Measurements from ENCODE around the gene NXPE3. TPM values are rescaled to one million over a fixed set of nuclear protein-coding genes. Genes with fewer than 3 reads are reported as not detected.

The NXPE3 gene
- total RNA-seq, 1 experiment from 2014 or later, result 15.9 TPM

DNA sequence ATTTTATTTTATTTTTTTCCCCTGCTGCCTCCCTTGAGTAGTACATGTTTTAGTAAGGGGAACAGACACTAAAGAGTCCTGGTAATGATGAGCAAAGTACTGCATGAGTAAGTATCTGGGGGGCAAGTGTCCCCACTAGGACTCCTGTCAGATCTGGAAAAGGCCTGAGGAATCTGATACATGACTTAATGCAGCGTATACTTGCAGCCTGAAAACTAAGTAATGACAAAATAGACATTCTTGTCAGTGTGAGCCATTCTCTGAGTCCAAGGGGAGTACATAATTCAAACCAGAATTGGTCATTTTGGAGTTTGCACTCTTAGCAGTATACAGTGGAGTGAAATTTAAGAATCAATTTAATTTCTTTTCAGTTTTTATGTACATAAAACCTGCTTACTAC, 27.5 kb downstream of the NXPE3 start:
- Histone ChIP-seq H4K5ac (ENCODE audit: insufficient read length, low read depth, low read length) (no peak overlapping the region), H2AK5ac (ENCODE audit: insufficient read length, low read length) (no peak overlapping the region), H3K27ac (ENCODE audit: insufficient read length, low read depth, low read length) (no peak overlapping the region), H3T11ph (ENCODE audit: low read length) (no peak overlapping the region), H3K79me2 (ENCODE audit: insufficient read depth, low read length) (no peaks in the 10 kb centered on the region), H4K8ac (replicated peaks; ENCODE audit: insufficient read length, low read depth, low read length) (no peak overlapping the region), H3K79me1 (ENCODE audit: insufficient read depth, low read depth, low read length, poor library complexity, severe bottlenecking) (no peaks in the 10 kb centered on the region), H2BK5ac (ENCODE audit: insufficient read length, low read length) (no peak overlapping the region), H4K20me1 (ENCODE audit: control insufficient read depth, insufficient read depth, insufficient read length) (no peaks in the 10 kb centered on the region), H4K91ac (ENCODE audit: insufficient read length, low read depth, low read length) (no peak overlapping the region), H3K14ac (ENCODE audit: insufficient read depth, low read length) (no peak overlapping the region), H2AFZ (ENCODE audit: low read length) (no peak overlapping the region), H3K56ac (ENCODE audit: insufficient read length, low read depth, low read length) (no peak overlapping the region), H2BK12ac (ENCODE audit: insufficient read length, low read depth, low read length) (no peak overlapping the region), H3K27me3 (ENCODE audit: insufficient read depth, low read length) (no peaks in the 10 kb centered on the region), H3K4me2 (ENCODE audit: insufficient read depth, insufficient read length, low read length) (no peak overlapping the region), H3K9me3 (ENCODE audit: control insufficient read depth, low read depth, low read length) (no peaks in the 10 kb centered on the region), H3K23me2 (ENCODE audit: insufficient read length, low read depth, low read length, poor library complexity, severe bottlenecking) (no peaks in the 10 kb centered on the region), H2BK20ac (ENCODE audit: low read depth, low read length, poor library complexity, severe bottlenecking) (no peak overlapping the region), H2BK15ac (ENCODE audit: low read depth, low read length) (no peak overlapping the region), H3K23ac (ENCODE audit: insufficient read length, low read depth, low read length) (no peak overlapping the region), H2BK120ac (ENCODE audit: low read depth, low read length, poor library complexity, severe bottlenecking) (no peak overlapping the region), H3K9ac (ENCODE audit: extremely low read depth, insufficient read length, low read length) (no peak overlapping the region), H3K18ac (ENCODE audit: insufficient read length, low read depth, low read length) (no peak overlapping the region), H3K4ac (ENCODE audit: low read depth, low read length) (no peak overlapping the region), H3K4me1 (ENCODE audit: insufficient read depth, low read length) (no peaks in the 10 kb centered on the region)
- no CpG with 5 or more reads among the region's 1 CpG for WGBS (ENCODE audit: extremely low coverage, insufficient read length, low lambda C conversion rate)
- TF ChIP-seq, protein P1, sequence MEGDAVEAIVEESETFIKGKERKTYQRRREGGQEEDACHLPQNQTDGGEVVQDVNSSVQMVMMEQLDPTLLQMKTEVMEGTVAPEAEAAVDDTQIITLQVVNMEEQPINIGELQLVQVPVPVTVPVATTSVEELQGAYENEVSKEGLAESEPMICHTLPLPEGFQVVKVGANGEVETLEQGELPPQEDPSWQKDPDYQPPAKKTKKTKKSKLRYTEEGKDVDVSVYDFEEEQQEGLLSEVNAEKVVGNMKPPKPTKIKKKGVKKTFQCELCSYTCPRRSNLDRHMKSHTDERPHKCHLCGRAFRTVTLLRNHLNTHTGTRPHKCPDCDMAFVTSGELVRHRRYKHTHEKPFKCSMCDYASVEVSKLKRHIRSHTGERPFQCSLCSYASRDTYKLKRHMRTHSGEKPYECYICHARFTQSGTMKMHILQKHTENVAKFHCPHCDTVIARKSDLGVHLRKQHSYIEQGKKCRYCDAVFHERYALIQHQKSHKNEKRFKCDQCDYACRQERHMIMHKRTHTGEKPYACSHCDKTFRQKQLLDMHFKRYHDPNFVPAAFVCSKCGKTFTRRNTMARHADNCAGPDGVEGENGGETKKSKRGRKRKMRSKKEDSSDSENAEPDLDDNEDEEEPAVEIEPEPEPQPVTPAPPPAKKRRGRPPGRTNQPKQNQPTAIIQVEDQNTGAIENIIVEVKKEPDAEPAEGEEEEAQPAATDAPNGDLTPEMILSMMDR (conservative IDR thresholded peaks at IDR 0.05), result no peak
- Mint-ChIP-seq H3K27ac (no peak overlapping the region), H3K27me3 (ENCODE audit: low read depth) (no peaks in the 10 kb centered on the region), H3K9me3 (no peaks in the 10 kb centered on the region), H3K36me3 (ENCODE audit: insufficient read depth in 1 of 3, low read depth in 3 of 3) (peaks cover 14 to 24% (median 21%) of the 10 kb centered on the region in 3 experiments; a peak in 6 of 7 replicates), H3K4me3 (no peak overlapping the region), H3K4me1 (peaks cover 7% of the 10 kb centered on the region in 2 experiments)
- no peak for DNase-seq
